ENCODE measurements around the gene COL6A1.

DNA sequence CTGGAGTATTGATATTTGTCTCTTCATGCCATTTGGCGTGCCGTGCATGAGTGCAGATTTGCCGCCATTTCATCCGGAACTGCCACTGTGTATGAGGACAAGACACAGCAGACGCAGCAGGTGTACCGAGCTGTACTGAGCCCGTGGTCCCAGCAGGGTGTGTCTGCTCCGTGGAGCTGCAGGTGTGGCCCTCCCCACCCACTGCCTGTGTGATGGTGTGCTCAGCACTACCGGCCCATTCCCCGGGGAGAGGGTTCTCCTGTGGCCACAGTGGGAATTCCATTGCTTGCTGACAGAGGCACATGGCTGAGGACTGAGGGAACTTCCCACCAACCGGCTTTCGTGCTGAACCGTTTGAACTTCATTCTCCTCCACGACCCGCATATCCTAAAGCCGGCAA, 34.3 kb upstream of the COL6A1 start:
- TF ChIP-seq, protein P1, sequence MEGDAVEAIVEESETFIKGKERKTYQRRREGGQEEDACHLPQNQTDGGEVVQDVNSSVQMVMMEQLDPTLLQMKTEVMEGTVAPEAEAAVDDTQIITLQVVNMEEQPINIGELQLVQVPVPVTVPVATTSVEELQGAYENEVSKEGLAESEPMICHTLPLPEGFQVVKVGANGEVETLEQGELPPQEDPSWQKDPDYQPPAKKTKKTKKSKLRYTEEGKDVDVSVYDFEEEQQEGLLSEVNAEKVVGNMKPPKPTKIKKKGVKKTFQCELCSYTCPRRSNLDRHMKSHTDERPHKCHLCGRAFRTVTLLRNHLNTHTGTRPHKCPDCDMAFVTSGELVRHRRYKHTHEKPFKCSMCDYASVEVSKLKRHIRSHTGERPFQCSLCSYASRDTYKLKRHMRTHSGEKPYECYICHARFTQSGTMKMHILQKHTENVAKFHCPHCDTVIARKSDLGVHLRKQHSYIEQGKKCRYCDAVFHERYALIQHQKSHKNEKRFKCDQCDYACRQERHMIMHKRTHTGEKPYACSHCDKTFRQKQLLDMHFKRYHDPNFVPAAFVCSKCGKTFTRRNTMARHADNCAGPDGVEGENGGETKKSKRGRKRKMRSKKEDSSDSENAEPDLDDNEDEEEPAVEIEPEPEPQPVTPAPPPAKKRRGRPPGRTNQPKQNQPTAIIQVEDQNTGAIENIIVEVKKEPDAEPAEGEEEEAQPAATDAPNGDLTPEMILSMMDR (IDR thresholded peaks at IDR 0.05; ENCODE audit: low read length), result no peak
- TF ChIP-seq EZH2 (IDR thresholded peaks at IDR 0.05; ENCODE audit: borderline replicate concordance, low read length), result no peak
